ENCODE measurements around the gene KCND3.

Gene KCND3

DNA sequence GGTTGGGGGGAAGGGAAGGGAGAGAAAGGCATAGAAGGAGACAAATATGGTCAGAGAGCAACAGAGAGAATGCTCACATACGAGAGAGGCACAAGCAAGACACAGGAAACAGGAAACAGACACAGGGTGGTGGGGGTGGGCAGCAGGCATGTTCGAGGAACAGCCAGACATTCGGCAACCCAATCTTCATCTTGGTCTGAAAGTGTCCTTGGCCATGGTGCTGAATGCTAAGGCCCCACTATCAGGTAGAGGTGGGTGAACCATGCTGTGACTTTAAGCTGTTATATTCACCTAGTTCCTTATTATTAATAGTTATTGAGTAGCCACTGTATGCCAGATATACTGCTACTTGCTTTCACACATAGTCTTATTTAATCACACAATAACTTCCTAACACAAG is 124.6 kb downstream of the KCND3 start:
- TF ChIP-seq, protein P1, sequence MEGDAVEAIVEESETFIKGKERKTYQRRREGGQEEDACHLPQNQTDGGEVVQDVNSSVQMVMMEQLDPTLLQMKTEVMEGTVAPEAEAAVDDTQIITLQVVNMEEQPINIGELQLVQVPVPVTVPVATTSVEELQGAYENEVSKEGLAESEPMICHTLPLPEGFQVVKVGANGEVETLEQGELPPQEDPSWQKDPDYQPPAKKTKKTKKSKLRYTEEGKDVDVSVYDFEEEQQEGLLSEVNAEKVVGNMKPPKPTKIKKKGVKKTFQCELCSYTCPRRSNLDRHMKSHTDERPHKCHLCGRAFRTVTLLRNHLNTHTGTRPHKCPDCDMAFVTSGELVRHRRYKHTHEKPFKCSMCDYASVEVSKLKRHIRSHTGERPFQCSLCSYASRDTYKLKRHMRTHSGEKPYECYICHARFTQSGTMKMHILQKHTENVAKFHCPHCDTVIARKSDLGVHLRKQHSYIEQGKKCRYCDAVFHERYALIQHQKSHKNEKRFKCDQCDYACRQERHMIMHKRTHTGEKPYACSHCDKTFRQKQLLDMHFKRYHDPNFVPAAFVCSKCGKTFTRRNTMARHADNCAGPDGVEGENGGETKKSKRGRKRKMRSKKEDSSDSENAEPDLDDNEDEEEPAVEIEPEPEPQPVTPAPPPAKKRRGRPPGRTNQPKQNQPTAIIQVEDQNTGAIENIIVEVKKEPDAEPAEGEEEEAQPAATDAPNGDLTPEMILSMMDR (IDR thresholded peaks at IDR 0.05) = no peak
- no peaks in the 10 kb centered on the region for H3K4me1 ChIP-seq (ENCODE audit: control insufficient read depth in 1 of 2, insufficient read depth in 1 of 2, low read depth in 1 of 2, low read length in 1 of 2)
- no peaks in the 10 kb centered on the region for H3K9me3 ChIP-seq
- H3K4me3 ChIP-seq (ENCODE audit: low read depth in 1 of 2, low read length in 1 of 2) = no peak overlapping the region
- no peak overlapping the region for H3K27ac ChIP-seq
- no peaks in the 10 kb centered on the region for H3K36me3 ChIP-seq
- peaks cover 48% of the 10 kb centered on the region for H3K27me3 ChIP-seq

DNA sequence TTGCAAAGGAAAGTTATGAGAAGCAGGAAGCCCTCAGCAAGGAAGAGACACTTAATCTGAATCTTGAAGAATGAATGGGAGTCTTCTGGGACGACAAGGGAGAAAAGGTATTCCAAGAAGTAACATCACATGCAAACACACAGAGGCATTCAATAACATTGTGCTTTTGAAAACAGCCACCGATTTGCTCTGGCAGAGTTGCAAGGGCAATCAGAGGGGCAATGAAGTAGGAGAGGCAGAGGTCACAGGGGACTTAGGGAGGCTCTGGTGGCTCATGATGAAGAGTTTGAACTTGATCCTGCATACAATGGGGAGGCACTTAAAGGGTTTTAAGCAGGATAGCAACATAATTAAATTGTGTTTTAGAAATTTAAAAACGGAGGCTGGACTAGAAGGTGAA is 126.1 kb downstream of the KCND3 start:
- H3K27ac ChIP-seq = no peak overlapping the region
- H3K36me3 ChIP-seq = no peaks in the 10 kb centered on the region
- no peaks in the 10 kb centered on the region for H3K4me1 ChIP-seq (ENCODE audit: control insufficient read depth in 1 of 2, insufficient read depth in 1 of 2, low read depth in 1 of 2, low read length in 1 of 2)
- TF ChIP-seq, protein P1 (IDR thresholded peaks at IDR 0.05) = no peak
- H3K27me3 ChIP-seq = peaks cover 50% of the 10 kb centered on the region
- no peak overlapping the region for H3K4me3 ChIP-seq (ENCODE audit: low read depth in 1 of 2, low read length in 1 of 2)
- no peaks in the 10 kb centered on the region for H3K9me3 ChIP-seq

DNA sequence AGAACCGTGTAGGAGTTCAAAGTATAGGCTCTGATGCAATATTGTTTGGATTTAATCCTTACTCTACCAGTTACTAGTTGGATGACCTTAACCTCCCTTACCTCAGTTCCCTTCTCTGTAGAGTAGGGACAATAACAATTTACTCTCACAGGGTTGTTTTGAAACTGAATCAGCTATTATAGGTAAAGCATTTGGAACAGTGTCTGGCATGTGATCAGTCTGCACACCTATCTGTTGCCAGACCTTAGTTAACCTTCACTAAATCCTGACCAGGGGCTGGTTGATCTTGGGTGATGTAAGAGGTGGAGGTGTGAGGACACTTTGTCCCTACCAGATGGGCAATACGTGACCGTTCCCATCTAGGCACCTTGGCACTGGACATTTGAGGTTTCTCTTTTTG is 126.9 kb downstream of the KCND3 start:
- peaks cover 47% of the 10 kb centered on the region for H3K27me3 ChIP-seq
- TF ChIP-seq, protein P1 (IDR thresholded peaks at IDR 0.05) = no peak

DNA sequence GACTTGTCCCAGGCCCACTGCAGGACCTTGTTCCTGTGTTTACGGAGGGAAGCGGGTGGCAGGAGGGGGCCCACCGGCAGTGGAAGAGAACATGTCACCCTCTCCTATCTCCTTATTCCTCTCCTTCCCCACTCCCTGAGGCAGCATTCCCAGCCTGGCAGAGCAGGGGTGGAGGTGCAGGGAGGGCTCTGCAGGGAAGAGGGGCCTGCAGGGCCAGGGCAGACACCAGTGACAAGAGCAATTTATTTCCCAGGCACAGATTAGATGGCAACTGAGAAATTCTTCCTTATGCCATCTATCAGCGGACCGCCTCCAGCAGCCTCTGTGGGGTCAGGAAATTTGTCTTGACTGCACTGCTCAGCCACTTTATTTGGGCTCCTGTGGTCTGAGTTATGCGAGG is 127.9 kb downstream of the KCND3 start:
- Histone ChIP-seq H3K27ac (no peak overlapping the region), H3K9me3 (no peaks in the 10 kb centered on the region), H3K36me3 (no peaks in the 10 kb centered on the region), H3K4me3 (ENCODE audit: low read depth in 1 of 2, low read length in 1 of 2) (no peak overlapping the region), H3K4me1 (ENCODE audit: control insufficient read depth in 1 of 2, insufficient read depth in 1 of 2, low read depth in 1 of 2, low read length in 1 of 2) (no peaks in the 10 kb centered on the region), H3K27me3 (peaks cover 58% of the 10 kb centered on the region)
- TF ChIP-seq, protein P1 (IDR thresholded peaks at IDR 0.05) = no peak

More for the DNA sequence above, 126.9 kb downstream of the KCND3 start:
- Histone ChIP-seq H3K4me3 (ENCODE audit: low read depth in 1 of 2, low read length in 1 of 2) (no peak overlapping the region), H3K27ac (no peak overlapping the region), H3K36me3 (no peaks in the 10 kb centered on the region), H3K9me3 (no peaks in the 10 kb centered on the region), H3K4me1 (ENCODE audit: control insufficient read depth in 1 of 2, insufficient read depth in 1 of 2, low read depth in 1 of 2, low read length in 1 of 2) (no peaks in the 10 kb centered on the region)

DNA sequence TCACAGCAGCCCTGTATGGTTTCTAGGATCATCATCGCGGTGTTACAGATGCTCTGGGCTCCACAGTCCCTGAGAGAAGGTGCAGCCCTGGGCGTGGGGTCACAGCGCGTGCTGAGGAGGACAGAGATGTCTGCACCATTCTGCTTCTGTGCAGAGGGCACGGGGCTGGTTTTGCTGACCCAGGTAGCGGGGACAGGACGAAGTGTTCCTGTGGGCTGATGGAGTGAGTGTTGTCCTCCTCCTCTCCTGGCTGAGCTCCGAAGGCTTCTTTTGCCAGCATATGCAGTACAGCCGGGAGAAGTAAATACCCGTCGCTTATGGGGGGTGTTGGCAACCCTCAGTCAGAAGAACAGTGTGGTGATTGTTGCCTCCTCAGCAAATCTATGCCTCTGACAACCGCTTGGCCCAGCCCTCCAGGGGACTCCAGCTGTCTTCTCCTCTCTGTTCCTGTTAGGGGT is 132.2 kb downstream of the KCND3 start:
- Histone ChIP-seq H3K4me3 (ENCODE audit: low read depth in 1 of 2, low read length in 1 of 2) (no peak overlapping the region), H3K27me3 (peaks cover 63% of the 10 kb centered on the region), H3K4me1 (ENCODE audit: control insufficient read depth in 1 of 2, insufficient read depth in 1 of 2, low read depth in 1 of 2, low read length in 1 of 2) (no peaks in the 10 kb centered on the region), H3K9me3 (no peaks in the 10 kb centered on the region), H3K27ac (no peak overlapping the region), H3K36me3 (no peaks in the 10 kb centered on the region)
- TF ChIP-seq, protein P1 (IDR thresholded peaks at IDR 0.05) = no peak

All from neutrophil (primary cell).